ENCODE data around the gene CCDC186. TPM values are rescaled to one million over a fixed set of nuclear protein-coding genes. Genes with fewer than 3 reads are reported as not detected.

Gene CCDC186
- total RNA-seq, 1 donor from 2014 or later, result 5.6 TPM

- ATAC-seq (no peak), DNase-seq (ENCODE audit: low spot score) (no peak)
Observed at GRCh38 chr10:114117728-114118127, 56.3 kb downstream of the CCDC186 start.

GRCh38 chr10:114115661-114116445 is 58.1 kb downstream of the CCDC186 start:
- ATAC-seq (no peak), DNase-seq (ENCODE audit: low spot score) (no peak)

DNA sequence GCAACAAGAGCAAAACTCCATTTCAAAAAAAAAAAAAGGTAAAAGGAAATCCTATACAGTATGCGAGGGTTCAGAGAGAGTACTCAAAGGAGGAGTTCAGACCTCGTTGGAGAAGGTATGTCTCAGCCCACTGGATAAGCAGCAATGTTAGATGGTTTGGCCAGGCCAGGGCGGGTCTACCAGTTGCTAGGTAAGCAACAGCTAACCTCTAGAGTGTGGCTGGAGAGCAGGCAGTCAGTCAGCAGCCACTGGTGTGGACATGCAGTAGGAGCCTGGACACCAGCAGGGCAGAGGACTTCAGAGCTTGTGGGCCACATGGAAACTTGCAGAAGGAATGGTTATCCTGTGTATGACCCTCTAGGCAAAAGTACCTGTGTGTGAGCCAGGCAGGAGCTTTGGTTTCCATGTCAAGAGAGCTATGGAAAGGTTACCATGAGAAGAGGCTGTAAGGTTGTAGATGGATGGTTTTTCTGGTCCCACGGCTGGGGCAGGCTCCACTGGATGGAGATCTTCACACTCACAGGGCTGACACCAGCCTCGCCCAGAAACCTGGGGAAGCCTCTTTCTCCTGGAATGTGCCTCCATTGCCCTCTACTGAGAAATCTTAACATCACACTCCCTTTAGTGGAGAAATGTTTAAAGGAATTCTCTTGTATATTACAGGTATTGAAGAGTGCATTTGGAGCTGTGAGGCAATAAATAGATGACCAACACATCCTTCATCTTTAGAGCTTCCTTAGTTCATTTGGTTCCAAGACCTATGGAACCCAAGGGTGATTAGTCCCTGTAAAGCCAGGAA is 63.6 kb downstream of the CCDC186 start:
- DNase-seq (ENCODE audit: low spot score) (no peak), ATAC-seq (peak; percentile 23)

GRCh38 chr10:114103284-114103683 is 70.7 kb downstream of the CCDC186 start:
- no peak for DNase-seq (ENCODE audit: low spot score)
- peak; percentile 88 for ATAC-seq

DNA sequence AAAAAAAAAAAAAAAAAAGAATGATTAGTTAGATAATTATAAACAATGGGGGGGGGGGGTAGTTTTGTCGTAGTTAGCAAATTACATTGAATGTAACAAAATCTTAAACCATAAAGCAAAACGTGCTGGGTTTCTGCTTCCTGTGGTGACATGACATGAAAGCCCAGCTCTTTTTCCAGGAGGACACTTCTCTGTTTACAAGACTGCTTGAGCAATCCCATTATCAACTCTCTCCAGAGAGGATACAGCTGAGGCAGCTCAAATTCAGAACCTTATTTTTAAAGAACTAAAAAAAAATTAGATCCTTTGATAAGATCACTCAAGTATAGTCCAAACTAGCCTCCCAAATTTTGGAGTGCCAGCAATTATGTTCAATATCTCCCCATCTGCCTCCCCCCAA is 71.7 kb downstream of the CCDC186 start:
- ATAC-seq (no peak), DNase-seq (ENCODE audit: low spot score) (no peak)

- DNase-seq (ENCODE audit: low spot score) (no peak), ATAC-seq (peak; percentile 69)
Observed at GRCh38 chr10:114100848-114101741, 72.9 kb downstream of the CCDC186 start.

GRCh38 chr10:114096864-114097263 is 77.1 kb downstream of the CCDC186 start:
- no peak for ATAC-seq

GRCh38 chr10:114095559-114096337 is 78.3 kb downstream of the CCDC186 start:
- no peak for DNase-seq (ENCODE audit: low spot score)
- ATAC-seq, result no peak

More at GRCh38 chr10:114096864-114097263, 77.1 kb downstream of the CCDC186 start:
- no peak for DNase-seq (ENCODE audit: low spot score)

DNA sequence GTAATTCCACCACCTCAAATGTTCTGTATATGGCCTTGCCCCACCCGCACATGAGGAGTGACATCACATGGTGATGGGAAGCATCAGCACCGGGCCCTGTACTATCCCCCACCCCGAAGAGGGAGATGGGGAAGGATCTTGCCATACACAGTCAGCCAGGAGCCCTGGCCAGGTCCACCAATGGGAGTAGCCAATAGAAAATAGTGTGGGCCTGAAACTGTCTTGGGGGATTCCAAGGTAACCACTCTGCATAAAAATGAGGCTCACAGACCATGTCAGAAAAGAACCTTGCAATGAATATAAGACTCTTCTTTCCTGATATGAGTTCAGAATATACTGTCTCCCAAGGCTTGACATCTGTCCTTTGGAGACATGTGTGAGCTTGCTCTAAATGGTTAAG is 79.2 kb downstream of the CCDC186 start:
- ATAC-seq, result no peak

DNA sequence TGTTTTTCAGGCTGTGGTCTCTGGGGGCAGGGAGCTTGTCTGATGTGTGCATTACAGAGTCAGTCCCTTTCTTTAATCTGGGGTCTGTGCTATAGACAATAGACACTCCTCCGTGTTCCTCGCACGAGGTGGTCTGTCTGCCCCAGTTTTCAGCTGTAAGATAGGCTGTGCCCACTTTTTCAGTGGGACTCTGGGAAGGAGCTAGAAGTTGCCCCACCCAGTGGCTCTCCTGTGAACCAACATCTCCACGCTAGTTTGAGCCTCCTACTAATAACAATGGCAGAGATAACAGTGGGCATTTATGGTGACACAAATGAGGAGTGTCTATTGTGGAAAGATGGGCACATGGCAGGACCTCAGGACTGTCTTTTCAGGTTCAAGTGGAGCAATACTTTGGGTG is 86.3 kb downstream of the CCDC186 start:
- no peak for ATAC-seq
- DNase-seq (ENCODE audit: low spot score), result no peak

More for the DNA sequence above, 79.2 kb downstream of the CCDC186 start:
- DNase-seq (ENCODE audit: low spot score), result no peak

DNA sequence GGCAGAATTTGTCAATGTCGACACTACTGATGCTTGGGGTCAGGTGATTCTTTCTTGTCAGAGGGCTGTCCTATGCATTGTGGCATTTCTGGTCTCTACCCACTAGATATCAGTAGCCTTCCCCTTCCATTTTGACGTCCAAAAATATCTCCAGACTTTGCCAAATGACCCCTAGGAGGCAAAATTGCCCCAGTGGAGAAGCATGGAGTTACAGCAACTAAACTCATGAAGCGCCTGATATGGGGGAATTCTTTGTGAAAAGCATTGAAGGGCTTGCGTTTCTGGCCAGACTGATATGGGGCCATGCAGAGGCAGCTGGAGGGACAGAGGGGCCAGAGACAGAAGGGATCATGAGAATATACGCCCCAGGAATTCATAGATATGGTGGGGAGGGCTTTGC is 86.7 kb downstream of the CCDC186 start:
- ATAC-seq (no peak), DNase-seq (ENCODE audit: low spot score) (no peak)

DNA sequence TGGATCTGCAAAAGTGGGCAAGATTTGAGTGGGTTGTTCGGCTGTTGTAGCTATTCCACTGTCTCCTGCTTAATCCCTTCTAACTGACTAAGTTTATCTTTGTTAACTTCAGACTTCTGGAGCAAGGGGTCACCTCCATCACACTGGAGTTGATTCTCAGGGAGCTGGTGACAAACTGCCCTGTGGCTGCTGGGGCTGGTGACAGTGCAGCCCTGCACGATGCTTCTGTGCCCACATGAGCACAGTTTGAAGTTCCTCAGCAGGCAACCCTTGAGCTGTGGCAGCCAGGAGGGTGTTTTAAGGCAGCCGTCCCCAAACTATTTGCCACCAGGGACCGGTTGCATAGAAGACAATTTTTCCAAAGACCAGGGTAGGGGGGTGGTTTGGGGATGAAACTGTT is 89.8 kb downstream of the CCDC186 start:
- ATAC-seq (no peak), DNase-seq (ENCODE audit: low spot score) (no peak)

- DNase-seq (ENCODE audit: low spot score) (no peak), ATAC-seq (no peak)
Observed at GRCh38 chr10:114083040-114083439, 91.0 kb downstream of the CCDC186 start.

DNA sequence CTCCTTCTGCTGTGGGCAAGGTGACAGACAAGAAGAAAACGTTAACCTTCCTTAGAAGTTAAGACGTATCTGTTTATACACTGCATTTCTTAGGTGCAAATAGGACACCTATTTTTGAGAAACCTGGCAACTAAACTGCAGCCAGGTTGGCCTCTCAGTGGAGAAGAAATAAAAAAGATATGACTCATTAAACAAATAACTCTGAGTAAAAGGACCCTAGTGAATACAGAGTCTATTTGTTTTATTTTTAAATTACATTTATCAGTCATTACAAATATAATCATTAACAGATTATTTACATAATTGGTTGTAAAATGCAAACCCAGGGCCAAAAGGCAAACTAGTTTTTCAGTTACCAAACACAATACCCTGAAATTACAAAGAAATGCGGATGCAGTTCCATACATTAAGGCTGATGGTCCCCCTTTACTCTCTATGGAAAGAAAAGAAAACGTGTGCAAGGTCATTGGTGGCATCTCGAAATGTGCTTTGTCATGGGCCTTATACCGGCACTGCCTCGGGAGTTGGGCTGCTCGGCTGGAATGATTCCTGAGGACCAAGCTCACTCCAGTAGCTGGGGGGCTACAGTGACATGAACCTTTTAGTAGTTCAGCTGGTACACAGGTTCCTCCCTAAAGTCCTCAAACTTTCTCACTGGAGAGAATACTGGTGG is 92.0 kb downstream of the CCDC186 start:
- DNase-seq (ENCODE audit: low spot score) (no peak), ATAC-seq (no peak)

DNA sequence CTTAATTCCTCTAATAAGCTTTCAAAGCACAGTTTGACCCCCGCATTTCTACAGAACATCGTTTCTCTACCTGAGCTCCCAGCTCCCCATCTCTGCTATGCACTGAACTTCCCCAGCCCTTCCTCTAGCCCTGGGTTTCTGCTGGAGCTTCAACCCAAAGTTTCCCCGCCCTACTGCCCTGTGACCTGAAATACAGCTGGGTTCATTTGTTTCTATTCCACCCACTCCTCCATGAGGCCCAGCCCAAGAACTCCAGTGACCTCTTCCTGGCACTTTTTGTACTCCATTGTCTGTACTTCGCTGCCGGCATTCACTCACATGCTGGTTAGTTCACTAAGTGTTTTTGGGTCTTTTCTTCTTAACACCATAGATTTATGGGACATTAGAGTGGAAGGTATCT is 94.6 kb downstream of the CCDC186 start:
- DNase-seq (ENCODE audit: low spot score), result no peak

GRCh38 chr10:114078346-114078745 is 95.7 kb downstream of the CCDC186 start:
- ATAC-seq, result no peak
- DNase-seq (ENCODE audit: low spot score), result no peak

More for the DNA sequence above, 94.6 kb downstream of the CCDC186 start:
- peak; percentile 80 for ATAC-seq

GRCh38 chr10:114077815-114078219 is 96.2 kb downstream of the CCDC186 start:
- ATAC-seq (no peak), DNase-seq (ENCODE audit: low spot score) (no peak)

DNA sequence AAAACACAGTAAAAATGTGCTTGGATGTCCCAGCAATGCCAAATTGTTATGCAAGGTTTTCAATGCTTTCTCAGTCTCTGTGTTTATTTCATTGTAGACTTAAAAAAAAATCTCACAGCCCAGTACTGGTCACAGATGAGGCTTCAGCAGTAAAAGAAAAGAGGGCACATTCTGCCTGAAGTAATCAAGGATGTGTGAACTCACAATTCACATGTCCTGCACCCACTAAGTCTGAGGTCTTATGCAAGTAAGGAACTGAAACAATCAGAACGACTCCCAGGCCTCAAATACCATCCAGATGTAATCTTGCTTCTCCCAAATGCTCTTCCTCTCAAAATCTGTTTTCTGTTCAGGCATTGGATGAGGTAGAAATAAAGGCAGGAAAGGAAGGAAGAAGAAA is 96.7 kb downstream of the CCDC186 start:
- no peak for DNase-seq (ENCODE audit: low spot score)
- no peak for ATAC-seq

GRCh38 chr10:114075093-114075492 is 98.9 kb downstream of the CCDC186 start:
- no peak for DNase-seq (ENCODE audit: low spot score)
- ATAC-seq, result no peak
